ENCODE results near the gene RPL10. TPM values are rescaled to one million over a fixed set of nuclear protein-coding genes. Genes with fewer than 3 reads are reported as not detected.

Gene RPL10
- total RNA-seq, 4 donors from 2014 or later = 6,220 to 8,957 (median 7,673) TPM

DNA sequence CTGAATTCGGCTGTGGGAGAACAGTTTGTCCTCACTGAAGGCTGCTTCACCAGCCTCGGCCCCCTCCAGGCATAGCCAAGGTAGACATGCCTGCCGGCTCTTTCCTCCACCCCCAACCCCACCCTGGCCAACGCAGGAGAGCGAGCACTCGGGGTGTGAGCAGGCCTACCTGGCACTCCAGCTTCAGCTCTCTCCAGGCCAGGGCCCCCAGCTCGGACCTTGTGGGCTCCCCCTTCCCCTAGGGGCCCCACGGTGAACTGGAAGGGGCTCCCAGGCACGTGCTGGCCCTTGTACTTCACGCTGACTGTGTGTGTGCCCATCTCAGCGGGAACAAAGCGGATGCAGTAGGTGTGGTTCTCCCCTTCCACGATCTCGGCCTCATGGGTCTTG lies 46.2 kb upstream of the RPL10 start:
- DNase-seq (ENCODE audit: low spot score) (no peak), ATAC-seq (ENCODE audit: low FRiP score) (no peak)
- TF ChIP-seq, protein P1, sequence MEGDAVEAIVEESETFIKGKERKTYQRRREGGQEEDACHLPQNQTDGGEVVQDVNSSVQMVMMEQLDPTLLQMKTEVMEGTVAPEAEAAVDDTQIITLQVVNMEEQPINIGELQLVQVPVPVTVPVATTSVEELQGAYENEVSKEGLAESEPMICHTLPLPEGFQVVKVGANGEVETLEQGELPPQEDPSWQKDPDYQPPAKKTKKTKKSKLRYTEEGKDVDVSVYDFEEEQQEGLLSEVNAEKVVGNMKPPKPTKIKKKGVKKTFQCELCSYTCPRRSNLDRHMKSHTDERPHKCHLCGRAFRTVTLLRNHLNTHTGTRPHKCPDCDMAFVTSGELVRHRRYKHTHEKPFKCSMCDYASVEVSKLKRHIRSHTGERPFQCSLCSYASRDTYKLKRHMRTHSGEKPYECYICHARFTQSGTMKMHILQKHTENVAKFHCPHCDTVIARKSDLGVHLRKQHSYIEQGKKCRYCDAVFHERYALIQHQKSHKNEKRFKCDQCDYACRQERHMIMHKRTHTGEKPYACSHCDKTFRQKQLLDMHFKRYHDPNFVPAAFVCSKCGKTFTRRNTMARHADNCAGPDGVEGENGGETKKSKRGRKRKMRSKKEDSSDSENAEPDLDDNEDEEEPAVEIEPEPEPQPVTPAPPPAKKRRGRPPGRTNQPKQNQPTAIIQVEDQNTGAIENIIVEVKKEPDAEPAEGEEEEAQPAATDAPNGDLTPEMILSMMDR (IDR thresholded peaks at IDR 0.05) = no peak

DNA sequence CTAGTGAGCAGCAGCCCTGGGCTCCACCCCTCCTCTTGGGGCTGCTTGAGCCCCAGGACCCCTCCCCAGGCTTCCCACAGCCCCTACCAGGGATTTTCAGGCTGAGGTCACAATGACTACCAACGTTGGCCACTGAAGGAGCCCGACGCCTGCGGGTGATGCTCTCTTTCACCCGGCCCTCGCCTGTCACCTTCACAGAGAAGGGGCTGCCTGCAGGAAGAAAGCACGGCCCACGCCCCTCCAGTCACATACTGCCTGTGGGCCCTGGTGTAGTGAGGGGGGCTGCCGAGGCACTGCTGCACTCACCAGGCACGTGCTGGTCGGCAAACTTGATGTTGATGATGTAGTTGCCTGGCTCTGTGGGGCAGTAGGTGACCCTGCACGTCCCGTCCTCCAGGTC lies 45.7 kb upstream of the RPL10 start:
- ATAC-seq (ENCODE audit: low FRiP score) (no peak), DNase-seq (ENCODE audit: low spot score) (no peak)
- TF ChIP-seq, protein P1 (IDR thresholded peaks at IDR 0.05) = no peak

DNA sequence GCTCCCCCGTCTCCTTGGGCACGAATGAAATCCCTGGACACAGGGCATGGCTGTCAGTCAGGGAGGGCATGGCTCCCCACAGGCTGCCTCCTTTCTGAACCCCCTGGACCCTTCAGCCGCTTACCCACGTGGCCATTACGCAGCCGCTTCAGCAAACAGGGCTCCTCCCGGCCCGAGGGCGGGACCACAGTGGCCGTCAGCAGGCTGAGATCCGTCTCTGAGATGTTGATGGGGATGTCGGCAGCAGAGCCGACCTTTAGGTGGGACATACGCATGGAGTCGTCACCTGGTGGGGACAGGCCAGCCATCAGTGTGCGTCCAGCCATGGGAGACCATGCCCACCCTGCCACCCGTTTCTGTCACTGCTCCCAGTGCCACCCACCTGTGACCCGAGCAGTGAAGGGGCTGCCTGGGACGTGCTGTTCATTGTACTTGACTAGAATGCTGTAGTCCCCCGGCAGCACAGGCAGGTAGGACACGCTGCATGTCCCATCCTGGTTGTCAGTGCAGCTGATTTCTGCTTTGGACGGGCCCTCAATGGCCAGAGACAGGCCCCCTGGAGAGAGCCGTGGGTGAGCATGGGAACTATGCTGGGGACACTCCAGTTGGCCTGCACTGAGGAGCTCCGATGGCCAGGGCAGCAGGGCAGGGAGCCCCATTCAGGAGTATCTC lies 44.9 kb upstream of the RPL10 start:
- TF ChIP-seq, protein P1 (IDR thresholded peaks at IDR 0.05) = no peak
- ATAC-seq (ENCODE audit: low FRiP score) (no peak), DNase-seq (ENCODE audit: low spot score) (no peak)

DNA sequence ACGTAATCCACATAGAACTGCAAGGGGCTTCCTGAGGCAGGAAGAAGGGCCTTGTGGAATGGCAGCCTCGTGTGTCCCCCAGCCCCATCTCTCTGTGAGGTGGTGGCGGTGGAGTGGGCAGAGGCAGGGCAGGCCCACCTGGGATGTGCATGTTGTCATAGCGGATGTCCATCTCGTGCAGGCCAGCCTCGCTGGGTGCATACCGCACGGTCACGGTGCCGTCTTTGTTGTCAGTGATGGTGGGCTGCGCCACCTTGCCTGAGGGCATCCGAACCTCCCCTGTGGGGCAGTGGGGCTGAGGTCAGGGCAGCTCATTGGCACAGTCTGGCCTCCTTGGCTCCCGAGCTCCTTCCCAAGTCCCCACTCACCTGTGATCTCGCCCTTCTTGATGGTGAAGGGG lies 44.2 kb upstream of the RPL10 start:
- no peak for ATAC-seq (ENCODE audit: low FRiP score)
- TF ChIP-seq, protein P1 (IDR thresholded peaks at IDR 0.05) = no peak

DNA sequence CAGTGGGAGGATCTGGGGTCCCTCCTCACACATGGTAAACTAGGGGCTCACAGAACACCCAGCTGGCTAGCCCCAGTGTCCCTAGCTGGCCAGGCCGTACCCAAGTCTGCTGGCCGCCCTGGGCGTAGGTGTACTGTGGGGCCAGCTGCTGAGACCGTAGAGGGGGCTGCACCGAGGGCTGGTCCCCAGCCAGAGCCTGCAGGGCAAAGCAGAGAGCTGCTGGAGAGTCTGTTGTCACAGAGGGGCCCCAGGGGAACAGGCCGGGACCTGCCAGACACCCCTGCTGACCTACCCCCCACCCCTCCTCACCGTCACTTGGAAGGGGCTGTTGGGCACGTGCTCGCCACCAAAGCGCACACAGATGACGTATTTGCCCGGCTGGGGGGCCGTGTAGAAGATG lies 43.7 kb upstream of the RPL10 start:
- TF ChIP-seq, protein P1 (IDR thresholded peaks at IDR 0.05) = no peak
- ATAC-seq (ENCODE audit: low FRiP score) = no peak
- DNase-seq (ENCODE audit: low spot score) = no peak

More for the DNA sequence above, 44.2 kb upstream of the RPL10 start:
- no peak for DNase-seq (ENCODE audit: low spot score)

DNA sequence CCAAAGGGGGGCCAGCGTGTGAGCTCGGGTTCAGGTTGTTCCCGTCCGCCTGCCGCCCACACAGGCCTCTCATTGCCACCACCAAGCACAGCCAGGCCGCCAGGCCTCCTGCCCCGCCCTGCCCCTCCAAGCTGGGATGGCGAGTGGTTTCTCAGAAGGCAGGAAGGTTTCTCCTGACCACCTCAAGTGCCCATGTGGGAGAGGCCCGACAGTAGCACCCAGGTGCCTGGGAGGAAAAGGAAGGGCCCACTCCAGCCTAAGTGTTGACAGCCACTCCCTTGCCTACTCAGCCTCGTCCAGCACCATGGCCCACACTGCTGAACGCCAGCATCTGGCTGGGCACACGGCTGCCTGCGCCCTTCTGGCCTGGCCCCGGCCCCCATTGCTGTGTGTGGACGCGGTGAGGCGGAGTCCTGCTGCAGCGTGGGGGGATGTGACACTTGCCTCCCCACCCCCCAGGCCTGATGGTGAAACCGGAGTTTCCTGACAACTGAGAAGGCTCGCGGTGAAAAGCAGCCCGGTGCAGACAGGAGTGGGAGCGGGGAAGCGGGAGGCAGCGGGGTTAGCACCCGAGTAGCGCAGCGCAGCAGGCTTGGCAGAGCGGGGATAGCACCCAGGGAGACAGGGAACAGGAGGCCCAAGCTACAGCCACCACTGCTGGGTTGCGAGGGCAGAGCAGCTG lies 42.9 kb upstream of the RPL10 start:
- no peak for ATAC-seq (ENCODE audit: low FRiP score)
- TF ChIP-seq, protein P1 (IDR thresholded peaks at IDR 0.05) = no peak
- no peak for DNase-seq (ENCODE audit: low spot score)

DNA sequence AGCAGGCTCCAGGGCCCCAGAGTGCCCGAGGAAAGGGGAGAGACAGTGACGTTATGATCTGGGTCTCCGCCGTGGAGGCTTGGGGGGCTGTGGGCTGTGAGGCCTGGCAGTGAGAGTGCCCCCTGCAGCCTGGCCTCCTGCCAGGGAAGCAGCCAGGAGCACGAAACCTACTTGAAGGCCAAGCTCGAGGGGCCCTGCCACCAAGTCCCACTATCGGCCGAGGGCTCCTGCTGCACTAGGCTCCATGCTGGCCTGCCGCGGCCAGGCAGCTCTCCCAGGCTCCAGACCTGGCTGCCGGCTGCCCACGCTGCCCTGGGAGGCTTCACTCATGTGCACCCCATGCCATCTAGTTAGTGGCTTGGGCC lies 42.4 kb upstream of the RPL10 start:
- no peak for DNase-seq (ENCODE audit: low spot score)
- TF ChIP-seq, protein P1 (IDR thresholded peaks at IDR 0.05) = no peak
- no peak for ATAC-seq (ENCODE audit: low FRiP score)
